ENCODE data around the gene TYMP.
"Not testable (repeated sequence)": the region's sequence is repeated elsewhere in the genome, so short reads cannot be mapped to it uniquely, and the experiment has no call there.

TYMP gene

GRCh38 chr22:50562523-50563412, 33.0 kb upstream of the TYMP start, which contains the start of gene SYCE3:
SYCE3 (minus strand) TSS chr22:50562919; CDS start chr22:50556405, 6,514 bp downstream.
- DNase-seq: peak; percentile 99

DNA sequence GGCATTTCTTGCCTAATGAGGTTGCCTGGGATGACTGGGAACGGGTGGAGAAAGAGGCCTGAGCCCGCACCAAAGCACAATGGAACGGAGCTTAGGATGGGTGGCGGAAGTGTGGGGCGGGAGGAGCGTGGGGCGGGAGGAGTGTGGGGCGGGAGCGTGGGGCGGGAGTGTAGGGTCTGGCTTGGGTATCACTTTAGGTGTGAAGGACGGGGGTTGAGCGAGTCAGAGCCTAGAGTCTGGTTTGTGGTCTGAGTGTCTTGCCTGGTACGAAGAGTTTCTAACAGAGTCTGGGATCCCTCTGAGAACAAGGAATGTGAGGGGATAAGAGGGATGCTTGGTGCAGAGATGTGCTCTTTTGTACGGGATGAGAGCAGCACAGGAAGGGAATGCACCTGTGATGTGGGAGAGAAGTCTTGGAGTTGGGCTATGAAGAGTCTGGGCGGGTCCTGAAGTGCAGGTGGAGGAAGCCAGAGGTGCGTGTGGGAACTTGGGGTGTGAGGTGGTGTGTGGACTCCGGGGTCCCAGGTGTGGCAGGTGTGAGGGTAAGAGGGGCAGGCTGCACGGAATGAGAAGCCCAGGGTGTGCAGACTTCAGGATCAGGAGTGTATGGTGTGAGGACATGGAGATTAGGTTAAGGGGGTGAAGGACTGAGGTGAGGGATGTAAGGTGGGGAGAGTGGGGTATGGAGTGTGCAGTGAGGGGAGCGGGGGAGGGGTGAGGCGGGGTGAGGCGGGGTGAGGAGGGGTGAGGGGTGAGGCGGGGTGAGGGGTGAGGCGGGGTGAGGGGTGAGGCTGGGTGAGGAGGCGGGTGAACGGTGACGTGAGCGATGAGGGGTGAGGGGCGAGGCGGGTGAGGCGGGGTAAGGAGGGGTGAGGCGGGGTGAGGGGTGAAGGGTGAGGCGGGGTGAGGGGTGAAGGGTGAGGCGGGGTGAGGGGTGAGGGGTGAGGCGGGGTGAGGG, 31.9 kb upstream of the TYMP start:
- no peak for DNase-seq

DNA sequence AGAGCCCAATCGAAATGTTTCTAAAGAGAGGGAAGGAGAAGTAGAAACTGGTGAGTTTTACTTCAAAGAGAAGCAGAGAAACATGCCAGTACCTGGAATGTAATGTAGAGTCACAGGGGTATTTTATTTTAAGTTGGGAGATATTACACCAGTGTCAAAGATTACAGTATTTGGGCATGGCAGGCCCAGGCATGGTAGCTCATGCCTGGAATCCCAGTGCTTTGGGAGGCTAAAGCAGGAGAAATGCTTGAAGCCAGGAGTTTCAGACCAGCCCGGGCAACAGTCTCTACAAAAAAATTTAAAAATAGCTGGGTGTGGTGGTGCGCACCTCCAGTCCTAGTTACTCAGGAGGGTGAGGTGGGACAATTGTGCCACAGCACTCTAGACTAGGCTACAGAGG, 30.2 kb upstream of the TYMP start:
- DNase-seq: no peak

- DNase-seq: no peak
Measured at GRCh38 chr22:50556703-50557102, 26.9 kb upstream of the TYMP start.

GRCh38 chr22:50553310-50553709, 23.5 kb upstream of the TYMP start:
- no peak for DNase-seq

DNA sequence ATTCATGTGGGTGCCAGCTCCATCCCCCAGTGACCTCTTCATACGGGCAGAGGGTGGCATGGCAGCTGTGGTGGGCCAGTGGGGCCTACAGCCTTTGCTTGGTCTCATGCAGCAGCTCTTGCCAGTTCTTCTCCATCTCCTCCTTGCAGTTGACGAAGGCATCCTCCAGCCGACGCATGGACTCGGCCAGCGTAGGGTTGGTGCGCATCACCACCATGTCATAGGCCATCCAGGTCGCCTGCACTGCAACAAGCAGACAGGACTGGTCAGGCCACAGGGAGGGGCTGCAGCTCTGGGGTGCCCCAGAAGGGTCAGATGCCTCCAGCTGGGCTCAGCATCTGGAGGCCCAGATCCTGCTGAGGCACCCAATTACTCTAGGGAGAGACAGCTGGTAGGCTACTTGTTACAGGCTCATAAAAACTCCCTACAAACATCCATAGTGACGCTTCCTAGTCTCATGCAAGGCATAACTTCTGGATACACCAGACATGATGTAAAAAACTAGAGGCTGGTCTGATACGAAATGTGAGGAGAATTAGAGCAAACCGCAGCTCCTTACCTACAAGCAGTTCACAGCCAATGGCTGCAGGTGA, 21.4 kb upstream of the TYMP start:
- DNase-seq: no peak

- no peak for DNase-seq
Measured at GRCh38 chr22:50550395-50550794, 20.6 kb upstream of the TYMP start.

GRCh38 chr22:50548921-50549790, 19.3 kb upstream of the TYMP start:
- DNase-seq: no peak

DNA sequence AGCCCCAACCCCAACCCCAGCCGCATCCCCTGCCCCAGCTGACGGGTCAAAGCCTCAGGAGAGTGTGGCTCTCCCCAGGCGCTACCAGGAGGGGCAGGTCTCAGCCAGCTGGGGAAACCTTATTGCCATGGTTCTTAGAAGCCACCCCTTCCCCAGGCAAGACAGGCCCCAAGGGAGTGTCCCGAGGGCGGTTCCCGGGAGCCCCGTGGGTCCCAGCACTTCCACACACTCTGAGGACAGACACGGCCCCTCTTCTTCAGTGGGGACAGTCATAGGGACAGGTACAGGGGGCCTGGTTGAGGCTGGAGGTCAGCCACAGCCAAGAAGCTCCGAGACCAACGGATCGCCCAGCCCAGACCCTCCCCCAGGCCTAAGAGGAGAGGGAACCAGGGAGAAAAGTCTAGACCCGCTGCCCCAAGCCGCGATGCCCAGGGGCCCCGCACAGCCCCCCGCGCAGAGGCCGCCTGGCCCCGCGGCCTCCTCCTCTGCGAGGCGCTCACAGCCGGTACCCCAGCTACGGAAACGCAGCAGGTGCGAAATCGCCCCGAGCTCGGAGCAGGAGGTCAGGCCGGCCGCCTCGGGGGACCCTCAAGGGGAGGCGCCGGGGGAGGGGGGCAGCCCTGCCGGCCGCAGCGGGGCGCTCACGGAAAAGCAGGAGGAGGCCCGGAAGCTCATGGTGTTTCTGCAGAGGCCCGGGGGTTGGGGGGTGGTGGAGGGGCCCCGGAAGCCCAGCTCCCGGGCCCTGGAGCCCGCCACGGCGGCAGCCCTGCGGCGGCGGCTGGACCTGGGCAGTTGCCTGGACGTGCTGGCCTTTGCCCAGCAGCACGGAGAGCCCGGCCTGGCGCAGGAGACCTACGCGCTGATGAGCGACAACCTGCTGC, 18.5 kb upstream of the TYMP start:
- peak; percentile 89 for DNase-seq

GRCh38 chr22:50547263-50547985, 17.6 kb upstream of the TYMP start:
- peak; percentile 62 for DNase-seq

DNA sequence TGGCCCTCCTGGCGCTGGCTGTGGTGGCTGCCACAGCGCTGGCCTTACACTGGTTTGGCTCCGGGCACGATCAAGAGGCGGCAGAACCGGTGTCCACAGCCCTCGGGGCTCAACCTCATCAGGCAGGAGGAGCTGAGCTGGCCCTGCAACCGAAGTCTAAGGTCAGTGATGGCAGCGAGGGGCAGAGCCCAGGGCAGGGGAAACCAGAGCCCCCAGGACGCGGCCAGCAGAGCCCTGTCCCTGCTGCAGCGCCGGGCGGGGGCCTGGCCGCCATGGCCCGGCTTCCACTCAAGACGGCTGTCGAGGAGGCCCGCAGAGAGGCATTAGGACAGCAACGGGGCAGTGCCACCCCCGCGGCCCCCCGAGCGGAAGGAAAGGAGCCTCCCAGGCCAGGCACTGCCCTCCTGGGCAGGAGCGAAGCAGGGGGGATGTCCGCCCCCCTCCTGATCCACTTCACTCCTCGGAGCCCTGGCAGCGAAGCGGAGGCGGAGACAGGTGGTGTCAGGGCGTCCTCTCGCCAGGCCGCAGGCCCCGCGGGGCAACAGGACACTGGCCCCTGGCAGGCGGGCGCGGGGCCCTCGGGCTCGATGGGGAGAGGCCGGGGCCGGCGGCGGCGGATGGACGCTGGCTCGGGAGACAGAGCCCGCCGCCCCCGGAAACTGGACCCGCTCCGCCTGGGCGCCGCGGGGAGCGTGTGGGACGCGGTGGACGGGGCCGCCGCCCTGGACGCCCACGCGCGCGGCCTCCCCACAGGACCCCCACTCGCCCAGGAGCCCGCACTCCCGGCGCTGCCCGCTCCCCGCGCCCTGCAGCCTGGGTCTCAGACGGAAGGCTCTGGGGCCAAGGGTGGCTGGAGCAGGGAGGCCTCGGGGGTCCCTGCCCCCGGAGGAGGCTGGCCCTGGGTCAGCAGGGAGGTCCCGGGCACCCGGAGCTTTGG, 16.8 kb upstream of the TYMP start:
- DNase-seq: no peak

DNA sequence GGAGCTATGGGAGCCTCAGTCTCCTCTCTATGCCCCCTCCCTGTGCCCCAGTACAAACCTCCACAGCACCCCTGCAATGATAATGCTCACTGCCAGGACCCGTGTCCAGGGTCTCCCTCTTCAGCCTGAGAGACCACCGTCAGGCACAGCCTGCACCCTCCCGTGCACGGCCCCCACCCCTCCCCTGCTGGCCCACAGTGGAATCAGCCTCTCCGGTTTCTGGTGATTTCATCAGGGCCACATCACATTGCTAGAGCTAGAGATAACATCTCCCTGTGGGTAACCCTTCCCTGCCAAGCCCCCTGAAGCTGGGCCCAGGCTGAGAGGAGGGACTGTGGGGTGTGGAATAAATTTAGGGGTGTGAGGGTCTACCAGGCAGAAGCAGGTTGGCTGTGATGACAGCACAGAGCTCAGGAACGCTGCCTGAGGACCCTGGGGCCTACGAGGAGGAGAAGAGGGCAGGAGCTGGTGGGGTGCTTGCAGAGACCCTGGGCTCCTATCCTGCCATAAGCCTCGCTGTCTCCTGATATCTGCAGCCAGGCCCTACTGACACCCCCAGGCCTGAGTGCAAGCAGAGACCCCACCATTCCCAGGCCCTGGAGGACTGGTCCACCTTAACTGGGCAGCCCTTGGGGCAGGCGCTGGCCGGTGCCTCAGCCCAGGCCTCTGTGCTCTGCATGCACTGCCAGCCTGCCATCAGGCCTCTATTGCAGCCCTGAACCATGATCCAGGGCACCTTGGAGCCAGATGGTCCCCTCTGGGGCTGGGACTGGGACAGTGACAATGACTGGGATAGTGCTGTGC, 15.9 kb upstream of the TYMP start, which contains the start of gene KLHDC7B:
KLHDC7B (plus strand) TSS at position 378 of the 804 bp plus-strand sequence; CDS start at position 723, 345 bp downstream.
- DNase-seq: peak; percentile 73

- DNase-seq: peak; percentile 71
Measured at GRCh38 chr22:50544746-50545253, 15.0 kb upstream of the TYMP start.

GRCh38 chr22:50544078-50544745, 14.4 kb upstream of the TYMP start:
- peak; percentile 93 for DNase-seq

DNA sequence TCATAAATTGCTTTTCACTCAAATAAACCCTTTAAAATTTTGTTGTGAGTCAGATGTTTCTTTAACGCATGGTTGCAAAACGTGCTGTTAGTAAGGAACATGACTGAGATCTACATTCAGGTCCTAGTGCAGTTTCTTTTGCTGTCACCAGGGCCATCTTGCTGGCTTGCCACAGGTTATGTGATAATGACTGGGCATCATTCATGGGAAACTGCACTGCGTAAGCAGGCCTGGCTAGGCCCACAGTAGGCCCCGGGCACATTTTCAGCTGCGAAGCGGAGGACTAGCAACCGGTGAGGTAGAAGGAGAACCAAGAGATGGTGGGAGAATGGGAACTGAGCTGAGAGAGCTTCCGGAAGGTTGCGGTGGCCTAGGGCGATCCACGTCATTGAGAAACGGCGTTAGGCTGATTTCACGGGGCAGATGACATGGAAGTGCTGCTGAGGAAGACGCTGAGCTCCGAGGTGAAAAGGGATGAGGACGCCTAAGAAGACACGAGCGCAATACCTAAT, 12.7 kb upstream of the TYMP start:
- DNase-seq: no peak

- not testable (repeated sequence) for DNase-seq
Measured at GRCh38 chr22:50541667-50542026, 11.8 kb upstream of the TYMP start.

- no peak for DNase-seq
Measured at GRCh38 chr22:50540381-50540780, 10.6 kb upstream of the TYMP start.
